Bone marrow (tissue), 2 donors: ENCODE data around the gene ABCC12.

Source experiments
- DNase-seq, 2 donors: peaks; one replicate each; lab custom pipeline; 2025; lab: John Stamatoyannopoulos, UW

ABCC12 gene

GRCh38 chr16:48165961-48166578 lies 10.3 kb upstream of the ABCC12 start:
- DNase-seq: no peak

- peak in 1 of 2 donors; percentile 31 for DNase-seq
Observed at GRCh38 chr16:48164907-48165715, 9.3 kb upstream of the ABCC12 start.

GRCh38 chr16:48162839-48163410 lies 7.1 kb upstream of the ABCC12 start:
- DNase-seq: no peak

GRCh38 chr16:48161906-48162305 lies 6.1 kb upstream of the ABCC12 start:
- DNase-seq: no peak

GRCh38 chr16:48160575-48160974 lies 4.8 kb upstream of the ABCC12 start:
- no peak for DNase-seq

- DNase-seq: peak in 1 of 2 donors; percentile 23
Observed at GRCh38 chr16:48158296-48158695, 2.5 kb upstream of the ABCC12 start.

- no peak for DNase-seq
Observed at GRCh38 chr16:48157794-48158193, 2.0 kb upstream of the ABCC12 start.

GRCh38 chr16:48157302-48157701 lies 1.5 kb upstream of the ABCC12 start:
- no peak for DNase-seq

GRCh38 chr16:48156790-48157209 lies 1.0 kb upstream of the ABCC12 start:
- DNase-seq: peak; percentile 65 to 68

GRCh38 chr16:48153774-48154173 lies 2.0 kb downstream of the ABCC12 start:
- no peak for DNase-seq

- no peak for DNase-seq
Observed at GRCh38 chr16:48152226-48152625, 3.6 kb downstream of the ABCC12 start.

- DNase-seq: no peak
Observed at GRCh38 chr16:48150707-48151106, 5.1 kb downstream of the ABCC12 start.

GRCh38 chr16:48146710-48147109 lies 9.1 kb downstream of the ABCC12 start:
- no peak for DNase-seq

- DNase-seq: no peak
Observed at GRCh38 chr16:48146131-48146530, 9.7 kb downstream of the ABCC12 start.

- DNase-seq: no peak
Observed at GRCh38 chr16:48143812-48144368, 11.9 kb downstream of the ABCC12 start.

- DNase-seq: no peak
Observed at GRCh38 chr16:48140821-48141220, 15.0 kb downstream of the ABCC12 start.

GRCh38 chr16:48139517-48139916 lies 16.3 kb downstream of the ABCC12 start:
- DNase-seq: no peak

GRCh38 chr16:48138543-48138942 lies 17.2 kb downstream of the ABCC12 start:
- DNase-seq: no peak

- no peak for DNase-seq
Observed at GRCh38 chr16:48137822-48138221, 18.0 kb downstream of the ABCC12 start.

- DNase-seq: no peak
Observed at GRCh38 chr16:48136547-48137360, 19.0 kb downstream of the ABCC12 start.

- no peak for DNase-seq
Observed at GRCh38 chr16:48133455-48134211, 22.2 kb downstream of the ABCC12 start.
